Thyroid gland (tissue), 4 donors: ENCODE data around the gene CYB561D1.

Experiments used
- CTCF ChIP-seq, 6 experiments: fragments of 200-600 bp in 3 of 6; fragments of 450-650 bp in 3 of 6; sonication (generic) in 3 of 6; IDR thresholded peaks; one replicate each; pipeline ENCODE4 v1.5.1; 2016 to 2019; ENCODE audit warnings: antibody characterized with exemption in 6 of 6, mild to moderate bottlenecking in 2 of 6, inconsistent platforms in 1 of 6, moderate library complexity in 1 of 6
- POLR2A ChIP-seq, 2 donors: fragments of 450-650 bp; IDR thresholded peaks; one replicate each; pipeline ENCODE4 v1.6.1; 2017; ENCODE audit warnings: antibody characterized with exemption in 2 of 2, mild to moderate bottlenecking in 2 of 2, moderate library complexity in 1 of 2

GRCh38 chr1:109535971-109536491 lies 42.1 kb downstream of the CYB561D1 start:
- TF ChIP-seq CTCF (IDR thresholded peaks at IDR 0.05) (no peak), POLR2A (IDR thresholded peaks at IDR 0.05) (no peak)
